ENCODE results near the gene OBSL1.

The OBSL1 gene

DNA sequence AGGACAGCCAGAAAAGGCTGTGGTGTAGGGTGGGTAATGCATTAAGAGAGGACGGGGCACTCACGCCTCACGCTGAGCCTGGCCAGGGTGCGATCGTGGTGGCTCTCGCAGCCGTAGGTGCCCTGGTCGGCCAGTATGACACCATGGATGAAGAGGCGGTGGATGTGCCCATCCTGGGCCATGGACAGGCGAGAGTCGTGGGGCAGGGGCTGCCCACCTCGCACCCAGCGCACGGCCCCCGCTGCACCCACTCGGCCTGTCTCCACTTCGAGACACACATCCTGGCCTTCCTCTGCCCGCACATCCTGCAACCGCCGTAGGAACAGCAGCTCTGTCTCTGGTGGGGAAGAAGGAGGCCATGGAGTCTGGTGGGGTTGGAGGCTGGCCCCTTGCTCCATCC, 15.4 kb downstream of the OBSL1 start:
- Histone ChIP-seq H3K27ac (ENCODE audit: low read depth, low read length) (no peak overlapping the region), H4K20me1 (ENCODE audit: control insufficient read depth, insufficient read depth, low read depth, low read length) (no peaks in the 10 kb centered on the region), H3K9me2 (replicated peaks; ENCODE audit: control insufficient read depth, low read length) (no peaks in the 10 kb centered on the region), H3K4me2 (ENCODE audit: low read length) (no peak overlapping the region), H3K4me1 (ENCODE audit: control insufficient read depth, low read length) (no peaks in the 10 kb centered on the region), H3K9me3 (ENCODE audit: control insufficient read depth, insufficient read depth, low read length) (no peaks in the 10 kb centered on the region), H3K27me3 (ENCODE audit: control insufficient read depth, low read length) (no peaks in the 10 kb centered on the region), H3K36me3 (ENCODE audit: control insufficient read depth, low read length) (no peaks in the 10 kb centered on the region), H3F3A (ENCODE audit: control insufficient read depth, insufficient read depth) (no peaks in the 10 kb centered on the region), H3K79me2 (ENCODE audit: control insufficient read depth, low read length) (no peaks in the 10 kb centered on the region), H3K4me3 (ENCODE audit: low read length) (no peak overlapping the region)
- TF ChIP-seq, protein P1, sequence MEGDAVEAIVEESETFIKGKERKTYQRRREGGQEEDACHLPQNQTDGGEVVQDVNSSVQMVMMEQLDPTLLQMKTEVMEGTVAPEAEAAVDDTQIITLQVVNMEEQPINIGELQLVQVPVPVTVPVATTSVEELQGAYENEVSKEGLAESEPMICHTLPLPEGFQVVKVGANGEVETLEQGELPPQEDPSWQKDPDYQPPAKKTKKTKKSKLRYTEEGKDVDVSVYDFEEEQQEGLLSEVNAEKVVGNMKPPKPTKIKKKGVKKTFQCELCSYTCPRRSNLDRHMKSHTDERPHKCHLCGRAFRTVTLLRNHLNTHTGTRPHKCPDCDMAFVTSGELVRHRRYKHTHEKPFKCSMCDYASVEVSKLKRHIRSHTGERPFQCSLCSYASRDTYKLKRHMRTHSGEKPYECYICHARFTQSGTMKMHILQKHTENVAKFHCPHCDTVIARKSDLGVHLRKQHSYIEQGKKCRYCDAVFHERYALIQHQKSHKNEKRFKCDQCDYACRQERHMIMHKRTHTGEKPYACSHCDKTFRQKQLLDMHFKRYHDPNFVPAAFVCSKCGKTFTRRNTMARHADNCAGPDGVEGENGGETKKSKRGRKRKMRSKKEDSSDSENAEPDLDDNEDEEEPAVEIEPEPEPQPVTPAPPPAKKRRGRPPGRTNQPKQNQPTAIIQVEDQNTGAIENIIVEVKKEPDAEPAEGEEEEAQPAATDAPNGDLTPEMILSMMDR (IDR thresholded peaks at IDR 0.05; ENCODE audit: low read depth, low read length, poor library complexity, severe bottlenecking), result no peak
- no peak for TF ChIP-seq EZH2phosphoT487 (IDR thresholded peaks at IDR 0.05; ENCODE audit: borderline replicate concordance, low read length)

DNA sequence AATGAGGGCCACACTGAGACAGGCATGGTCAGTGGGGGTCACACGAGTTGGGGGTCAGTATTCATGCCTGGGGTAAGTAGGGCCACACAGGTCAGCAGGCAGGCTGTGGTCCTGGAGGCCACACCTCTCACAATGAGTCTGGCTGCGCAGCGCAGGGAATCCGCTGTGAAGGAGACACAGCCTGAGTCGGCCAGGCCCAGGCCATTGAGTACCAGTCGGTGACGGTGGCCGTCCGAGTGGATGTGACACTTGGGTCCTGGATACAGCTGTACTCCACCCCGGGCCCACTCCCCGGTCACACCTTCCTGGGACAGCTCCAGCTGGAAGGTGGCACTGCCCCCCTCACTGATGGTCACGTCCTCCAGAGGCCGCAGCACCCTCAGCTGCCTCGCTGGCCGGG, 17.0 kb downstream of the OBSL1 start:
- no peak for TF ChIP-seq EZH2phosphoT487 (IDR thresholded peaks at IDR 0.05; ENCODE audit: borderline replicate concordance, low read length)
- TF ChIP-seq, protein P1 (IDR thresholded peaks at IDR 0.05; ENCODE audit: low read depth, low read length, poor library complexity, severe bottlenecking), result no peak
- Histone ChIP-seq H3K4me2 (ENCODE audit: low read length) (no peak overlapping the region), H3K27me3 (ENCODE audit: control insufficient read depth, low read length) (no peaks in the 10 kb centered on the region), H3K79me2 (ENCODE audit: control insufficient read depth, low read length) (no peaks in the 10 kb centered on the region), H3K9me2 (replicated peaks; ENCODE audit: control insufficient read depth, low read length) (no peaks in the 10 kb centered on the region), H3F3A (ENCODE audit: control insufficient read depth, insufficient read depth) (no peaks in the 10 kb centered on the region), H3K9me3 (ENCODE audit: control insufficient read depth, insufficient read depth, low read length) (no peaks in the 10 kb centered on the region), H3K4me1 (ENCODE audit: control insufficient read depth, low read length) (no peaks in the 10 kb centered on the region), H3K36me3 (ENCODE audit: control insufficient read depth, low read length) (no peaks in the 10 kb centered on the region), H4K20me1 (ENCODE audit: control insufficient read depth, insufficient read depth, low read depth, low read length) (no peaks in the 10 kb centered on the region), H3K4me3 (ENCODE audit: low read length) (no peak overlapping the region), H3K27ac (ENCODE audit: low read depth, low read length) (no peak overlapping the region)

DNA sequence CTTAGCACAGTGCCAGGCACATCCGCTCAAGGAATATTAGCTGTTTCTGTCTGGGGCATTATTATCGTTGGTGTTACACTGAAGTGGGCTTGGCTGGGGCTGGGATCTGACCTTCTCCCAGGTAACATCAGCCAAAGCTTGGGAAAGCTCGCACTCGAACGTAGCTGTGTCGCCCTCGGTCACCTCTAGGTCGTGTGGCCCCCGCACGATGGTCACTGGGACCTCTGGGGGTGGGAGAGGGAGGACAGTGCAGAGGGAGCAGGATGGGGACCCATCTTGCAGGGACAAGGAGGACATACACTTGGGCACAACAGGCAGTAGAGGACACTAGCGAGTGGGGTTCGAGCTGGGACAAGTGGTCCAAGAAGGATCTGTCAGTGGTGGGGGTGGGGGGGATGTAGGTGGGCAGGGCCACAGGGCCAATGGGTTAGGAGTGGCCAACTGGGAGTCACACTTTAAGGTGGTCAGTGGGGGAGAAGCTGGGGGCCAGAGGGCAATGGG, 17.8 kb downstream of the OBSL1 start:
- no peaks in the 10 kb centered on the region for H3K36me3 ChIP-seq (ENCODE audit: control insufficient read depth, low read length)
- H3K9me2 ChIP-seq (replicated peaks; ENCODE audit: control insufficient read depth, low read length), result no peaks in the 10 kb centered on the region
- no peak overlapping the region for H3K27ac ChIP-seq (ENCODE audit: low read depth, low read length)
- TF ChIP-seq, protein P1 (IDR thresholded peaks at IDR 0.05; ENCODE audit: low read depth, low read length, poor library complexity, severe bottlenecking), result no peak
- TF ChIP-seq EZH2phosphoT487 (IDR thresholded peaks at IDR 0.05; ENCODE audit: borderline replicate concordance, low read length), result no peak
- H3K79me2 ChIP-seq (ENCODE audit: control insufficient read depth, low read length), result no peaks in the 10 kb centered on the region
- H4K20me1 ChIP-seq (ENCODE audit: control insufficient read depth, insufficient read depth, low read depth, low read length), result no peaks in the 10 kb centered on the region
- H3K27me3 ChIP-seq (ENCODE audit: control insufficient read depth, low read length), result no peaks in the 10 kb centered on the region
- H3F3A ChIP-seq (ENCODE audit: control insufficient read depth, insufficient read depth), result no peaks in the 10 kb centered on the region
- no peaks in the 10 kb centered on the region for H3K9me3 ChIP-seq (ENCODE audit: control insufficient read depth, insufficient read depth, low read length)
- H3K4me1 ChIP-seq (ENCODE audit: control insufficient read depth, low read length), result no peaks in the 10 kb centered on the region
- H3K4me3 ChIP-seq (ENCODE audit: low read length), result no peak overlapping the region
- H3K4me2 ChIP-seq (ENCODE audit: low read length), result no peak overlapping the region

DNA sequence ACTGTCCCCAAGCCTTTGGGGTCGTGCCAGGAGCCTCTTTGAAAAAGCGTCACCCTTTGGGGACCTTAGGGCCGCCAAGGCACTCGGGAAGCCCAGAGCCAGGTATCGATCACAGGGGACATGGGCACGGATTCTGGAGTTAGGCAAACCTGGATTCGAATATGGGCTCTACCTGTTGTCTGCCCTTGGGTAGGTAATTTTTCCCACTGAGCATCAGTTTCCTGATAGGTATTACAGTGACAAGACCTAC, 18.2 kb downstream of the OBSL1 start:
- H3K27me3 ChIP-seq (ENCODE audit: control insufficient read depth, low read length), result no peaks in the 10 kb centered on the region
- no peaks in the 10 kb centered on the region for H3K36me3 ChIP-seq (ENCODE audit: control insufficient read depth, low read length)
- H3K4me2 ChIP-seq (ENCODE audit: low read length), result no peak overlapping the region
- no peaks in the 10 kb centered on the region for H3K4me1 ChIP-seq (ENCODE audit: control insufficient read depth, low read length)
- H3K4me3 ChIP-seq (ENCODE audit: low read length), result no peak overlapping the region
- TF ChIP-seq EZH2phosphoT487 (IDR thresholded peaks at IDR 0.05; ENCODE audit: borderline replicate concordance, low read length), result no peak
- TF ChIP-seq, protein P1 (IDR thresholded peaks at IDR 0.05; ENCODE audit: low read depth, low read length, poor library complexity, severe bottlenecking), result no peak
- H3K9me3 ChIP-seq (ENCODE audit: control insufficient read depth, insufficient read depth, low read length), result no peaks in the 10 kb centered on the region
- H3K79me2 ChIP-seq (ENCODE audit: control insufficient read depth, low read length), result no peaks in the 10 kb centered on the region
- no peaks in the 10 kb centered on the region for H4K20me1 ChIP-seq (ENCODE audit: control insufficient read depth, insufficient read depth, low read depth, low read length)
- H3K9me2 ChIP-seq (replicated peaks; ENCODE audit: control insufficient read depth, low read length), result no peaks in the 10 kb centered on the region
- no peaks in the 10 kb centered on the region for H3F3A ChIP-seq (ENCODE audit: control insufficient read depth, insufficient read depth)
- H3K27ac ChIP-seq (ENCODE audit: low read depth, low read length), result no peak overlapping the region
